Stimulated activated CD8-positive, alpha-beta memory T cell treated with anti-CD3 and anti-CD28 coated beads, Interleukin-12 subunit alpha, Interleukin-12 subunit beta, amount 100 ng/mL, for 4 hours (primary cell): ENCODE data around the gene NAV3.
"Not testable (repeated sequence)": the region's sequence is repeated elsewhere in the genome, so short reads cannot be mapped to it uniquely, and the experiment has no call there.

Experiments used
- DNase-seq: peaks from one replicate; pipeline ENCODE4 v3.0.0-alpha.2; 2020; ENCODE audit warnings: low read depth

Gene NAV3

GRCh38 chr12:78040111-78040510, 209.4 kb downstream of the NAV3 start:
- no peak for DNase-seq

GRCh38 chr12:78050790-78051189, 220.1 kb downstream of the NAV3 start:
- no peak for DNase-seq

GRCh38 chr12:78055545-78055944, 224.9 kb downstream of the NAV3 start:
- no peak for DNase-seq

- DNase-seq = no peak
Observed at GRCh38 chr12:78057075-78057474, 226.4 kb downstream of the NAV3 start.

- DNase-seq = no peak
Observed at GRCh38 chr12:78060186-78060585, 229.5 kb downstream of the NAV3 start.

GRCh38 chr12:78062786-78063185, 232.1 kb downstream of the NAV3 start:
- DNase-seq = no peak

- no peak for DNase-seq
Observed at GRCh38 chr12:78081590-78082314, 251.1 kb downstream of the NAV3 start.

GRCh38 chr12:78085542-78086182, 255.0 kb downstream of the NAV3 start:
- DNase-seq = no peak

- no peak for DNase-seq
Observed at GRCh38 chr12:78086553-78087362, 256.1 kb downstream of the NAV3 start.

- no peak for DNase-seq
Observed at GRCh38 chr12:78087363-78087675, 256.6 kb downstream of the NAV3 start.

GRCh38 chr12:78088391-78088832, 257.7 kb downstream of the NAV3 start:
- DNase-seq = no peak

GRCh38 chr12:78090266-78090665, 259.6 kb downstream of the NAV3 start:
- no peak for DNase-seq

GRCh38 chr12:78095623-78096022, 264.9 kb downstream of the NAV3 start:
- no peak for DNase-seq

GRCh38 chr12:78096909-78097597, 266.4 kb downstream of the NAV3 start:
- no peak for DNase-seq

- no peak for DNase-seq
Observed at GRCh38 chr12:78099806-78100205, 269.1 kb downstream of the NAV3 start.

GRCh38 chr12:78101113-78101876, 270.6 kb downstream of the NAV3 start:
- DNase-seq = no peak

GRCh38 chr12:78101946-78102635, 271.4 kb downstream of the NAV3 start:
- DNase-seq = no peak

GRCh38 chr12:78102801-78103200, 272.1 kb downstream of the NAV3 start:
- DNase-seq = not testable (repeated sequence)

GRCh38 chr12:78115889-78116288, 285.2 kb downstream of the NAV3 start:
- no peak for DNase-seq

- no peak for DNase-seq
Observed at GRCh38 chr12:78118036-78118435, 287.3 kb downstream of the NAV3 start.

- no peak for DNase-seq
Observed at GRCh38 chr12:78118486-78118885, 287.8 kb downstream of the NAV3 start.
